Stimulated activated CD4-positive, alpha-beta T cell treated with anti-CD3 and anti-CD28 coated beads, TNF-alpha, amount 100 ng/mL, for 1 hour (primary cell): Measurements from ENCODE around the gene LIMK2.
A peak's percentile ranks its signal among the peaks of the same experiment; 100 is the strongest.
"Not testable (repeated sequence)": the region's sequence is repeated elsewhere in the genome, so short reads cannot be mapped to it uniquely, and the experiment has no call there.

Experiments used
- DNase-seq, 3 donors: peaks; one replicate each; pipeline ENCODE4 v3.0.0-alpha.2; 2020; ENCODE audit warnings: low read depth in 3 of 3, low spot score in 1 of 3

LIMK2 gene

GRCh38 chr22:31288496-31289240 is 76.6 kb downstream of the LIMK2 start:
- DNase-seq, result no peak

DNA sequence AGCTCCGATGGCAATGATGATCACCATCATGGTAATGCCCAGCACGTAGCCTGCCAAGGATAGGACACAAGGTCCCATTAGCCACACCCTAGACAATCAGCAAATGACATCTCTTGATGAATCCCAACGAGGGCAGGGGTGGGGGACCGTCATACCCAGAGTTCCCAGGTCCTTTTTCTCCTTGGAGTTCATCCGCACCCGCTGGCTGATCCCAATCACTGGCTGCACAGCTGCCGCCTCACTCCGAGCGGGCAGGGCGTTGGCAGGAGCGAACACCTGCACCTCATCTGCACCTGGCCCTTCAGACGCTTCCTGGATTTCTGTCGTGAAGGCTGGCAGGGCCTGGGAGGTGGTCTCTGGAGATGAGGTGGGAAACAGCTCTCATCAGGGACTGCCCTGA is 77.2 kb downstream of the LIMK2 start:
- DNase-seq, result no peak

DNA sequence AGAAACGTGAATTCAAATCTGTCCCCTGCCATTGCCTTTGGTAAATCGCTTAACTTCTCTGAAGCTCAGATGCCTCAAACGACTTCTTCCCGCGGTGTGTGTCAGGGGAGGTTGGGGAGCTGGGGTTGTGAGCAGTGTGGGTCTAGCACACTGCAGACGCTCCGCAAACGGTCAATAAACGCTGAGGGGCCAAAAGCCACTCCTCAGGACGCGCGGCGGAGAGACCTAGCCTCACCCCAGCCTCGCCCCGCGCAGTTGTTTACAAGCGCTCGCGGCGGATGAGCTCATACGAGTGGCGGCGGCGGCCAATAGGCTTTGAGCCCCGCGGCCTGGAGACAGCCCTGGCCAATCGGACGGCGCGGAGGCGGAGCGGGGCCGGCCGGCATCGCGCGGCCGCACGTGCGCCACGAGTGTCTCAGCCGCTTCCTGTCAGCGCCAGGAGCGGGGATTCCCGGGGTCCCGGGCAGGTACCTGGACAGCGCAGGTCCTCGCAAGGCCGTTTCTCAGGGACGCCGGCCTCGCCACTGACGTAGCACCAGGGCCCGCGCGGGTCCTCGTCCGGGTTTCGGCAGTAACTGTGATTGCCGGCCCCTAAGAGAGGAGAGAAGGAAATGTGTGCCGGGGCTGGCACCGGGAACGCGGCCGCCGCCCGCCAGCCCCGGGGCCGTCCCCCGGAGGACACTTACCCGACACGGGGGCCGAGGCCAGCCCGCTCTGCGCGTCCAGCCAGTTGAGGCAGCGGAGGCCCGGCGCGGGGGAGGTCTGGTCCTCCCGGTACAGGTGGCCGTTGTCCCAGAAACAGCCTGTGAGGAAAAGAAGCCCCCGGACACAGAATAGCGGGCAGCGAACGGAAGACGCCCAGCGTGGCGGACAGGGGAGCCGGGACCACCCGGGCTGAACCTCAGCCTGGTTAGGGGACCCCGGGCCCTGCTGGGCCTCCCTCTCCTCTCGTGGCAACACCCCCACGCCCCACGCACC is 78.7 kb downstream of the LIMK2 start:
- DNase-seq, result peak; percentile 83 to 92 (median 91)

DNA sequence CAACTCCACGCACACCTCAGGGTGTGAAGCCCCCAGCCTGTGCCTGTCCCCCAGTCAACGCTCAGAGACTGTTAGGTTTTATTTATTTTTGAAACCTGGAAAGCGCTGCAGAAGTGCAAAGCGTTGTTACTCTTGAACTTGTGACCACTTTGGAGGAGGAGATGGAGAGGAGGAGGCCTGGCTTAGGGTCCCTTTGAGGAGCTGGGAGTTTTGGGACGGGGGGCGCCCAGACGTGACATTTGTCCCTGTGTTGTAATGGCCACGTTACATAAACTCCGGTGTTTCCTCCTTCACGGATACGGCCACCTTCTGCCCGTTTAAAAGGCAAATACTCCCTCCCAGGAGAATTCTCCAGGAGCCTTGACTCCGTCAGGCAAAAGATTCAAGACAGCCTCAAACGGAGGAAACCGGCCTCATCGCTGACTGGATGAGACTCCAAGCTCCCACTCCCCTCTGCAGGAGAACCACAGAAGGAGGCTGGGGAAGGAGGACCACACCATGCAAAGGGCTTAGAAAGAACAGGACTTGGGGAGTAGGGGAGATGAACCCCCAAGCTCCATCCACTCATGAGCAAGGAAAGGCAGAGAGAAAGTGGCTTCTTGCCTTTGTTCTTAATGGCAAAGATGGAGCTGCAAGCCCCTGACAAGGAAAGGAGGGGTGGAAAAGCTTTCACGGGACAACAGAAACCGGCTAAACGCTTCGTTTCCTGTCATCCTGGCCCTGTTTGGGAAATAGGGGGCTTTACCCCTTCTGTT is 79.6 kb downstream of the LIMK2 start:
- DNase-seq, result no peak

GRCh38 chr22:31292236-31292989 is 80.3 kb downstream of the LIMK2 start, which contains the start of gene PIK3IP1:
TSS of gene PIK3IP1 (minus strand) at chr22:31292488. CDS start at chr22:31292344, 144 bp downstream.
- DNase-seq, result peak; percentile 66 to 78 (median 77)

GRCh38 chr22:31295360-31295759 is 83.3 kb downstream of the LIMK2 start:
- DNase-seq, result no peak

- DNase-seq, result no peak
Measured at GRCh38 chr22:31295831-31296657, 83.9 kb downstream of the LIMK2 start.

DNA sequence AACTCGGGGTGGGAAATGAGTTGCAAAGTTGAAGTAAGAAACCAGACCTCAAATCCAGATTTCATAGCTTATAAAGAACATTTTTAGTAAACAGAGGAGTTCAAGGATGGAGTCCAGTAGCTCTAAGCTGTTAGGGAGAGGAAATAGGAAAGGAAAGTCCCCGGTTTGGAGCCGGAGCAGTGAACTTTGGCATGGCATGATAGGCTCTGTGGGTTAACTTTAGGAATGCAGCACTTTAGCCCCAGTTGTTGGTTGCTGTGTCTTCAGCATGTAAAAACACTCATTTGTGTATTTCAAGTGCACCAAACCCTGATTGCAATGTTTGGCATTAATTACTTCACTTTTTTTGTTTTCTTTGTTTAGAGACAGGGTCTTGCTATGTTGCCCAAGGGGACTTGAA is 88.8 kb downstream of the LIMK2 start:
- DNase-seq, result no peak

GRCh38 chr22:31302006-31302405 is 89.9 kb downstream of the LIMK2 start:
- no peak for DNase-seq

- no peak for DNase-seq
Measured at GRCh38 chr22:31302537-31302936, 90.4 kb downstream of the LIMK2 start.

DNA sequence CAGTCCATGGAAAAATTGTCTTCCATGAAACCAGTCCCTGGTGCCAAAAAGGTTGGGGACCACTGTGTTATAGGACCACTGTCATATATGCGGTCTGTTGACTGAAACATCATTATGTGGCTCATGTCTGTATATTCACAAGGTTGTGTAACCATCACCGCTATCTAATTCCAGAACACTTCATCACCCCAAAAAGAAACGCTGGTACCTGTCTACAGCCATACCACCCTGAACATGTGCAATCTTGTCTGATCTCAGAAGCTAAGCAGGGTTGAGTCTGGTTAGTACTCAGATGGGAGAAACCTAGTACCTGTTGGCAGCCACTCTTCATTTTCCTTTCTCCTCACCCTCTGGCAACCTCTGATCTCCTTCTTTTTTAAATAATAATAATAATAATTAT is 93.1 kb downstream of the LIMK2 start:
- no peak for DNase-seq

DNA sequence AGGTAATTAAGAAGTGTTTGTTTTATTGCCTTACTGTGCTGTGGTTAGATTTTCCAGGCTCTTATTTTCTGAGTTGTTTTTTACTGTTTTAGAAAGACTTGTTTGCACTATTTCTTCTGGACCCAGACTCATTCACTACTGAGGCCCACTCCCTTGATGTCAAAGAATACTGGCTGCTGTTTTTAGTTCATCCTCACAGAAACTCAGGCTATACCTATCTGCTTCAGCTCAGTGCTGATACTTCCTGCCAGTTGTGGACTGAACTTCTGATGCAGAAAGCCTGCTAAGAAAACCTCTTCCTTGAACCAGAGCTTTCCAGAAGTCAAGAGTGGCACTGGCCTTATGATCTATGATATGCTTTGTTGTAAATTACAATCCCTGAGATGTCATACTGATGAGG is 96.1 kb downstream of the LIMK2 start:
- DNase-seq, result no peak

DNA sequence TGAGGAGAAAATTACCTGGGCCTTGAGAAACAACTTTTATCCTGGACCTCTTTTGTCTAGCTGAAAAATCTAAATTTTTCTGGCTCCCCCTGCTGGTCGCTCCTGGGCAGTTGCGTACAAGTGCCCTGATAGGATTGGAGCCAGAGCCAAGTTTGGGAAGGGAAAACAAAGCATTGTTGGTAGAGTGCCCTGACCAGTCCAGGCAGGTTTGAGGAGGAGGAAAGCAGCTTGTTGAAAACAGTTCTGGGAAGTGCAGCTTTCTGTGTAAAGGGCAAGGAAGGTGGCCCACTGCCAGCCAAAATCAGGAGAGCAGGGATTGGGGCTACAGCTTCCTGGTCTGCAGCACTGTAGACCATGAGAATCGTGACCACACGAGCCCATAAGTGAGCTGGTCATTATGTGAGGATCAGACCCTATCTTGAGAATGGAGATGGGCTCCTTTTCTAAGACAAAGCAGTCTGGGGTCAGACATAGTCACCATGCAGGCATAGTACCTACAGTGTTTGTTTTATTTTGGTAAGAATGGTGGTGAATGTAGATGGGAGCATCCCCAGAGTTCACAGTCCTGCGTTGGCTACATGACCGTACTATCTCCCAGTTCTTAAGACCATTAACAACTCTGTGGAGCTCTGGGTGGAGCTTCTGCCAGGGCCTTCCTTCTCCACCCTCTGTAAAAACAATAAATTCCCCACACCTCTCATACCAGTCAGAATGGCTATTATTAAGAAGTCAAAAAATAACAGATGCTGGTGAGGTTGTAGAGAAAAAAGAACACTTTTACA is 101.5 kb downstream of the LIMK2 start:
- peak in 2 of 3 donors; percentile 34 to 52 for DNase-seq

DNA sequence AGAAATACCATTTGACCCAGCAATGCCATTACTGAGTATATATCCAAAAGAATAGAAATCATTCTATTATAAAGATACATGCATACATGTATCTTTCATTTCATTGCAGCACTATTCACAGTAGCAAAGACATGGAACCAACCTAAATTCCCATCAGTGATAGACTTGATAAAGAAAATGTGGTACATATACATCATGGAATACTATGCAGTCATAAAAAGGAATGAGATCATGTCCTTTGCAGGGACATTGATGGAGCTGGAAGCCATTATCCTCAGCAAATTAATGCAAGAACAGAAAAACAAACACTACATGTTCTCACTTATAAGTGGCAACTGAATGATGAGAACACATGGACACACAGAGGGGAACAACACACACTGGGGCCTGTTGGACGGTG is 102.1 kb downstream of the LIMK2 start:
- not testable (repeated sequence) for DNase-seq

DNA sequence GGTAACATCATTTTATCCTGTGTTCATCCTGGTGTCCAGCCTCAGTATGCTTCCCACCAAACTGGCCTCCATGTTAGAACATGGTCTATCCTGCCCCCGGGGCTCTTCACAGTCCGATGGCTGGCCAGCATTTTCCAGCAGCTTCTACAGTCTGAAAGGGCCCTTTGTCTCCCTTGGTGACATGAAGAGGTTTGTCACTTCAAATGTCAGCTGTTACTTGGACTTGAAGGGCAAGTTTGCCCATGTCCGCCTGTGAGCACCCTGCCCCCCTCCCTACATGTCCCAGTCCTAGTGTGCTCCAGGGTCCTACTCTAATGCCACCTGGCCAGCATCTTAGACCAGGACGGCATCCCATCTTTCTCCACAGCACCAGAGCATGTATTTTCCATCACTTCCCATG is 109.3 kb downstream of the LIMK2 start:
- no peak for DNase-seq

- DNase-seq, result no peak
Measured at GRCh38 chr22:31323578-31324550, 111.8 kb downstream of the LIMK2 start.

DNA sequence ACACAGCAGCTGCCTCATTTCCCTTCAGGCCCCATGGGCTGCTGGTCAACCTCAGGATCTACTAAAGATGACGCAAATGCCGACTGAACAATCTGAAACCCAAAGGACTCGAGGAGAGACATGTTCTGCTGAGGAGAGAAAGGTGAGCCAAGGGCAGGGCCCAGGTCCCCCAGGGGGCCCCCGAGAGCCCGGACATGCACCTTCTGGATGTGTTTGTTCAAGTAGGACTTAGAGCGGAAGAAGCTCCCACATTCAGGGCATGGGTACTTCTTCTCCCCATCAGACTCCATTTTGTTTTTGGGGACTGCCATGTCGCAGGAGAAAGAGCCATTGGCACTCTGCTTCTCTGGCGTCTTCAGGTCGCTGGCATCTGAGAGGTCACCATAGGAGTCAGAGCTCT is 114.8 kb downstream of the LIMK2 start:
- no peak for DNase-seq
